CD4-positive, alpha-beta T cell treated with Interleukin-6 at 100 ng/mL for 8 hours (primary cell): ENCODE data around the gene TLDC2.

Experiments
- DNase-seq: peaks from one replicate; pipeline ENCODE4 v3.0.0-alpha.2; 2020; ENCODE audit warnings: mixed read lengths, low spot score

Gene TLDC2

DNA sequence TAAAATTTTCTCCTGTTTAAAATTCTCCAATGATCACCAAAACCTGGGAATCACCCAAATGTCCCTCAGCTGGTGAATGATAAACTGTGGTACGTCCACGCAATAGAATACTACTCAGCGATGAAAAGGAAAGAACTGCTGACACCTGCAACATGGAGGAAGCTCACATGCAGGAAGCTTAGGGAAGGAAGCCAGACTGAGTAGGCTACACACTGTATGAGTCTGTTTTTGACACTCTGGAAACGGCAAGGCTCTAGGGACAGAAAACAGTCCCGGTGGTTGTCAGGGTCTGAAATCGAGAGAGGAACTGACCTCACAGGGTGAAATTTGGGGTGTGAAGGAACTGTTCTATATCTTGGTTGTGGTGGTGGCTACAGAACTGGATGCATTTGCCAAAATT is 25.2 kb upstream of the TLDC2 start:
- no peak for DNase-seq

DNA sequence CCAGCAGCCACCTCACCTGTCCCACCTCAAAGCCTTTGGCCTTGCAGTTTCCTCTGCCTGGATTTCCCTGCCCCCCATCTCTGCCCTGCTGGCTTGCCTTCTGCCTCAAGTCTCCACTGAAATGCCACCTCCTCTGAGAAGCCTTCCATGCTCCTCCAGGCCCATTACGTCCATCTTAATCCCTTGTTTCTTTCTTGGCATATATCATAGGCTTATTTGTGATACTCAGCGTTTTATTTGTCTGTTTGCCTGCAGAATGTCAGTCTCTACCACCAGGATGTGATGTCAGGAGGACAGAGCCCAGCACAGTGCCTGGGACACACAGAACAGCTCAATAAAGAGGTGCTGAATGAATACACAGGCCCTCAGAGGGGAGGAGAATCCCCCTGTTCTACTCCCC is 24.4 kb upstream of the TLDC2 start:
- no peak for DNase-seq

DNA sequence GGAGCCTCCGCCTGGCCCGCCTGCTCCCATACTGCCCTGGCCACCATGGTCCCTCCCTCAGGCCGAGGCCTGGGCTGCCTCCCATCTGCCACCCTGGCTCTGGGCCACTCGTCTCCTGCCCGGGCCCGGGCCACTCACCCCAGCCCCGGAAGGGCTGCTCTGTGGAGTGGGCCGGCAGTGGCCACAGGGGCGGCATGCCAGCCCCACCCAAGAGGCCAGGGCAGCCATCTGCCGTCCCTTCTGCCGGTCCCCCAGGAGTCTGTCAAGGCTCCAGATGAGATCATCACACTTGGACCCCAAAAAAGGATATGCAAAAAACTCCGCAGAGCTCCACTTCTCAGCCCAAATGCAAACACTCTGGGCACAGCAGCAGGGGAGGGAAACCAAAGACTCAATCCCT is 23.8 kb upstream of the TLDC2 start:
- no peak for DNase-seq

DNA sequence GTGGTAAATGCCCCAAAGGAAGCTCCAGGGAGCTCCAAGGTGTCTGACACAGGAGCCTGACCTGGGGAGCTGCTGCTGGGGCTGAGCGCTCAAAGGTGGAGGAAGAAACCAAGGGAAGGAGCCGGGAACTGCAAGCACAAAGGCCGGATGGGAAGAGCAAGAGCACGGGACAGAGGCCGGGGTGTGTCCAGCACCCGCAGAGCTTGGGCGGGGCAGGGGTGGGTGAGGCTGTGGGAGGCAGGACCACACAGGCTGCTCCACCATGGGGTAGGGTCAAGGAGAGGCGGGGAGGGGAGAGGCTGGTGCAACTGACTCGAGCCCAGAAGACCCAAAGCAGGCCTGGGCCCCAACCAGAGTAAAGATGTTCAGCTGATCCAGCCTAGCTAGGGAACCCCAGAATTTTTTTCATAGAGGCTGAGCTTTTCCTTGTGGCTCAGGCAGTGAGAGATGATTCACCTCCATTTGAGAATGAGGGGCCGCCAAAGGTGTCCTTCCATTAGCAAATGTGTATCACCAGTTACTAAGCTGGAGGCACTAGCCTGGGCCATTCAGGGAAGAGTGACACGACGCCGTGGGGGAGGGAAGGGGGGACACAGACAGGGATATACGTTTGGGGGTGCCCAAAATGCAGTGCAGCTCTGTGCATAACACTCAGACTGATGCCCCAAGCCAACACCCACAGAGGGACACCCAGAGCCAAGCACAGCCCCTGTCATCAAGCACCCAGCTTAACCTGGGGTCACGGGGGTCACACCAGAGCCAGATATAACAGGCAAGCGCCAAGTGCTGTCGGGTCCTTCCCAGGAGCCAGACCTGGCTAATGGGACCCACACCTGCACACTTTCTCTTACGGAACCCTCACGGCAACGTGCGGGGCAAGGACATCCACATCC is 21.3 kb upstream of the TLDC2 start:
- DNase-seq, result no peak

DNA sequence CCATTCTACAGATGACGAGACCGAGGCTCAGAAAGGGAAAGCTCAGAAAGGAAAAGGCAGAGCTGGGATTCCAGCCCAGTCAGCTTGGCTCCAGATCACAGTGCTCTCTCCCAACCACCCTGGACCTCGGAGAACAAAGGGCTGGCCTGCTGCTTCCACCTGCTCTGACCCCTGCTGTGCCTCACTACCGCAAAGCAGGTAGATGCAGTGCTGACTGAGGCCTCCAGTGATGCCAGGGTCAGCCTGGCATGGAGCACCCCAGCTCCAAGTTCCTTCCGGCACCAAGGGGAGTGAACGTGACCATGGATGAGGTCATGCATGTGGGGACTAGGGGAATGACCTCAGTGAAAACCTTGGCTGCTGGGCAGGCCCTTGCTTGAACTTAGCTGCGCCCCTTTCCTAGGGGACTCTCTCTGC is 20.7 kb upstream of the TLDC2 start:
- no peak for DNase-seq

DNA sequence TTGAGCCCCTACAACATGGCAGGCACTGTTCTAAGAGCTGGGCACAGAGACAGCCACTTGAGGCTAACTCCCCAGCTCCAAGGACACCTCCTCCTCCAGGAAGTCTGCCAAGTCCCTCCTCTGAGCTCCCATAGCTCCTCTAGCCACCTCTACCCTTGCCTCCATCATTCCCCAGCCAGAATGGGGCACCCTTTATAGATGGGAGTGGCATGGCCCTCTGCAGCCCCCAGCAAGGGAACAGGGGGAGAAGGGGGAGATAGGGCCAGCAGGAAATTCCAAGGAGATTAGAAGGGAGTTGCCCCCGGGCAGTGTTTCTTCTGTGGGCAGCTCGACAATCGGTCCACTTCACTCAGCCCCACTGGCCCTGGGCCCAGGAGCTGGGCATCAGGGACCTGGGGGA is 19.7 kb upstream of the TLDC2 start:
- DNase-seq, result no peak

DNA sequence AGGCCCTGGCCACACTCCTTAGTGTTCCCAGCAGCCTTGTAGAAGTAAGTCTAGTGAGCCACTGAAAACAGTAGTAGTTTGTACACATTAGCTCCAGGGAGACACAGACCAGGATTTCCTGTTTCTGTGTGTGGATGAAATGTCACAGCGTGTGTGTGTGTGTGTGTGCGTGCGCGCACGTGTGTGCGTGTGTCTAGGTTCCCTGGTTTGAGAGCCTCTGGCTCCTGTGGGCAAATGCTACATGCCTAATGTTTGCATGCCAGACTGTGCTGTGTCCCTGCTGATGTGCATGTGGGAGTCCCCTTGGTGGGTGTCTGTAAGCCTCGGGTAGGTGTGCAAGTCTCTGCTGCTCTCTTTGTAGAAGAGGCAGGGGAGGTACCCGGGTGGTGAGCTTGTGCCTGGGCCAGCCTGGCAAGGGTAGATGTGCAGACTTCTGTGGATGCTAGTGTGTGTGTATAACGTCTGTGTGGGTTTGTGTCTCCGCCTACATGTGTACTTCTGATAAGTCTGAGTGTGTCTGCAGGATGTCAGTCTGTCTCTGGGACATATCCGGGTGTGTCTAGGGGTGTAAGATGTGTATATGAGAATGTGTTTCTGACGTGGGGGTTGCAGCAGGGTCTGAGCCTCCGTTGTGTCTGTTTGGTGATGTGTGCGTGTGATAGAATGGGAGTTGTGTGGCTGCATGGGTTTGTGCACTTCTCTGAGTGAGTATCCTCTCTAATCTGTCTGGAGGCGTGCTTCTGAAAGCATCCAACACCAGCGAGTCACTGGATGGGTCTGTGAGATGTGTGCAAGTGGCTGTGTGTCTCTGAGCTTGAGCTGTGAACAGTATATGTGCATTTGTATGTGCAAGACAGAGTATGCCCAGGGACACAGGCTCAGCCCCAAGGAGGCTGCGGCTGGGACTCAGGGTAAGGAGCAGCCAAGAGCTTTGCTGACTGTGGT is 19.0 kb upstream of the TLDC2 start:
- DNase-seq, result peak; percentile 49

DNA sequence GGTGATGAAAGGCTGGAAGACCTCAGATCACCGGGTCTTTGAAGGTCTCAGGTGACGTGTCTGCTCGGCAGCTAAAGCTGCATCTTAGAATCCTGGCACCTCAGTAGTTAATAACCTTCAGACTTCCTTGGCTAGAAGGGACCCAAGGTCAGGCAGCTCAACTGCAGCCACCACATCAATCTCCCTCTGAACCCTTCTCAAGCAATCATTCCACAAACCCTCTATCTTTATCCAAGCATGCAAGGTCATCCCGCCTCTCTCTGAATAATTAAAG is 16.7 kb upstream of the TLDC2 start:
- DNase-seq, result no peak

DNA sequence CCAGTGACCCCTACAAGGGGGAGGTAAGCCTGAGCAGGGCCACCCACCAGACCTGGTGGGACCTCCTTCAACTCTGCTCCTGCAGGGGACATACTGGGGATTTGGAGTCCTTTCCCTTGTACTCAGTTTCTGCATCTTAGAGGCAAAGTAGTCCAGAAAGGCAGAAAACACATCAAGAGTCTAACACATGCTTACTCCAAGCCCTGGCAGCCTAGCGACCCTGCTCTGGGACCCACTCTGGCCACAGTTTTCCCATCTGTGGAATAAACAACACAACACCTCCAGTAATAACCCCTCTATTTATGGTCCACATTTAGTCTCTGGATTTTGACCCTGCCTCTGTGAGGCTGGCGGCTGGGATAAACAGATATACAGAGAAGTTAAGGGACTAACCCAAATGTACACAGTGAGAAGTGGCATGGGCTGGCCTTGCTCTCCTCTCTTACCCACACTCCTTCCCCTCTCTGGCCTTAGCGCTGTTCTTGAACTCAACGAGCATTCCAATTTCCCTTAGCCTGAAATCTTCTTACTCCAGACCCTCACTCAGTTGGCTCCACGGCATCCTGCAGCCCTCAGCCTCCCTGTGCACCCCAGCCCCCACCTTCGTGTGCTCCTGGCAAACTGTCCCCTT is 16.1 kb upstream of the TLDC2 start:
- DNase-seq, result no peak

DNA sequence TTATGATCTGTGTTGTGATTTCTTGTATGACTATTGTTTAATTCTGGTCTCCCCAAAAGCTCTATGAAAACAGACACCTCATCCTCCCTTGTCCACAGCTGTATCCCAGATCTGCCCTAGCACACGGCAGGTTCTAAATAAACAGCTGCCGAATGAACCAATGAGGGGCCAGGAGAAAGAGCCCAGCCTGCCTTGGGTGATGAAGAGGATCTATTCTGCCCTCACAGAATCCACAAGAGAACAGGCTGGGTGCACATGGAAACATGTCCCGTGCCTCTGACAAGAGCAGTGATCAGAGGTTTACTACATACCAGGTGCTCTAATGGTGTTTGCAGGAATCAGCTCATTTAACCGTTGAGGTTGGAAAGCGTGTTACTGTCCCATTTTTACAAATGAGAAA is 15.6 kb upstream of the TLDC2 start:
- DNase-seq, result no peak

DNA sequence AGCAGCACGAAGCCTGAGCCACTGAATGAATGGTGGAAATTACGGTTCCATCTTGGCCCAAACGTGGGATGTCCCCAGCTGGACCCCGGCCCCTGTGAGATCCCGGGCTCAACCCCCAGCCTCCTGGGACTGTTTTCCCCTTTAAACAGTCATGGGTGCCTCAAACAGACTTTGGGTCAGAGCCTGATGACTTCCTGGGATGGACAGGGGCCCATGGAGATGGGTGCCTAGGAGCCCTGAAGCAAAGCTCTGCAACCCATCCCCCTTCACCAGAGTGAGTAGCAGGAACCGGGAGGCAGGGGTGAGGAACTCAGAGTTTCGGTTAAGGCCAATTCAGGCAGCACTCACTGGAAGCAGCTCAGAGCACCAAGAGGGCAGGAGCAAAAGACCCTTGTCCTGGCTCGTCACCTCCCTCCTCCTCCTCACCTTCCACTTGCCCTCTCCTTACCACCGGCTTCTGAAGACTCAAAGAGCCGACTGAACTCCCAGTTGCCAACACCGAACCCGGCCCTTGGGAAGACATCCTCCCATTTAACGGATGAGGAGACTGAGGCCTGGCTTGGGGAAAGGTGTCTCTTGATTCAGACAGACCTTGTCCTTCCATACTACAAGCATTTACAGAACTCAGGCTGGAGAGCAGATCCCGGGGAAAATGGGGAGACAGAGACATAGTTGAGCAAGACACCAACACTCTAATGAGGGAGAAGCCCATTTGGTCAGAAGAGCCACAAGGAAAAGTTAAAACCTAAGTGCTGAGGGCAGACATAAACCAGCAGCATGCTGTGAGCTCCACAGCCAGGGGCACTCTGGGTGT is 14.9 kb upstream of the TLDC2 start:
- DNase-seq, result no peak

DNA sequence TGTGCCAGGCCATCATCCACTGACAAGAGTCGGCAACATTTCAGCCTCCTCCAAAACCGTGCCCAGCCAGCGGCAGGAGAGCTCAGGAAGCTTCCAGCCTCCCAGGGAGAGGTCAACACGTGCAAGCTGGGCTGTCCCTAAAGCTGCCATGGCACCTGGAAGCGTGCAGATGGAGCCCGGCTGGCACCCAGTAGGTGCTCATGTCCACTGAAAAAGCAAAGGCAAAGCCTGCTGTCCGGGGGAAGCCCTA is 14.4 kb upstream of the TLDC2 start:
- DNase-seq, result no peak

DNA sequence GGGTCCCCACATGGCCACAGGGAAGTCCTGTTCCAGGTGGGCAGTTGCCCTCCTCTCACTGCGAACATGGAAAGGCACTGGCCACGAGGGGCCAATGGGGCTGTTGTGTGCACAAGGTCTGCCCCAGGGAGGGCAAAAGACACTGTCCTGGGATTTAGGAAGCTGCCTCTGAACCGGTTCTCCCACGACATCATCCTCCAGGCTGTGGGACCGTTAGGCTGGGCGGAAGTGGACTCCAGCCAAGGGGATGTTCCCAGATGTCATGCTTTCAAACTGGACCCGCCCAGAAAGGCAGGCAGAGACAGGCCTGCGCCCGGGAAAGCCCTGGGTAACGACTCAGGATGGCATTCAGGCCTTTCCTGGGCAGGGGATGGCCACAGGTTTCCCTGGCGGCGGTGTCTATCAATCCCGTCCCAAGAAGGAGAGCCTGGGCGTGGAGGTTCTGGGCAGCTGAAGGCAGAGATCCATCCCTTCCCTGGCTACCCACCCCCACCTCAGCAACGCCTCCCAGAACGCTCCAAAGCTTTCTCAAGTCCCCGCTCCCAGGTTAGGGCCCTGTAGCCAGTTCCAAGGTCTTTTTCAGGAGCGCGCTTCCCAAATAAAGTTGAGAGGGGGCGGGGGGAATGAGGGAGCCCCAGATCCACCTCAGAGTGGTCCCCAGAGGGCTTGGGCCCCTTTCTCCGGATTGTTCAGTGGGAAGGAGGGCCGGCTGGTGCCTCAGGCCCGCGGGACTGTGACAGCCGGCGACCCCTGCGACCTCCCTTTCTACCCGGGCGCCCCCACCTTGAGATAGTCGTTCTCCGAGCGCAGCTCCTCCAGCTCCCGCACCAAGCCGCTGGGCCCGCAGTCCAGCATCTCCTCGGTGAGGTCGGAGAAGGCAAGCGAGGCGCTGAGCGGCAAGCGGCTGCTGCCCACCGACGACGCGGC is 13.8 kb upstream of the TLDC2 start:
- DNase-seq, result no peak

DNA sequence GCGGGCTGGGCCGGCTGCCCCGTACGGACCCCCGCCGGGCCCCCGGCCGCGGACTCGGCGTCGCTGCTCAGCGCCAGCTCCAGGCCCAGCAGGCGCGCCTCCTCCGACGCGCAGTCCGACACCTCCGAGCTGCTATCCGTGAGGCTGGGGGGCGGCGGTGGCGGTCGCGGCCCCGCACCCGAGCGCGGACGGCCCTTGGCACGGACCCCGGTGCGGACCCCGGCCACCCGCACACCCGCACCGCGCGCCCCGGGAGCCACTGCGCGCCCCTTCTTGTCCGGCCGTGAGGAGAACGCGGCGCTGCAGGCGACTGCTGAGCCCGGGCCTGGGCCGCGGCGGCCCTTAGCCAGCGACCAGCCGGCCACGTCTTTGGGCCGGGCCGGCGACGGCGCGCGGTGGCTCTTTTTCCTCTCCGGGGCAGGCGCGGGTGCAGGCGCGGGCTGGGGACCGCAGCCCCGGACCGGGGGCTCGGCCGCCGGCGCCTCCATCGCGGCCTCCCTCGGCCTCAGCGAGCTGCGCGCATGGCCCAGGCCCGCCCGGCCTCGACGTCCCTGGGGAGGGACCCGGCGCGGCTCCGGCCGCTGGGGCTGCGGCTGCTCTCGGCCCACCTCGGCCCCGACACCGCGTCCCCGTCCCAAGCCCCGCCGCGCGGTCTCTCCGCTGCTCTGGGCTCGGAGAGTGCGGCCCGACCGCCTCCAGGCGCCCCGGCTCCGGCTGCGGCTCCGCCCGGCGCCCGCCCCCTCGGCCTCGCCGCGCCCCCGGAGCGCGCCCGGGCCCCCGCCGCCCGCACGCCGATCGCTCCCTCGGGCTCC is 12.9 kb upstream of the TLDC2 start:
- DNase-seq, result no peak

DNA sequence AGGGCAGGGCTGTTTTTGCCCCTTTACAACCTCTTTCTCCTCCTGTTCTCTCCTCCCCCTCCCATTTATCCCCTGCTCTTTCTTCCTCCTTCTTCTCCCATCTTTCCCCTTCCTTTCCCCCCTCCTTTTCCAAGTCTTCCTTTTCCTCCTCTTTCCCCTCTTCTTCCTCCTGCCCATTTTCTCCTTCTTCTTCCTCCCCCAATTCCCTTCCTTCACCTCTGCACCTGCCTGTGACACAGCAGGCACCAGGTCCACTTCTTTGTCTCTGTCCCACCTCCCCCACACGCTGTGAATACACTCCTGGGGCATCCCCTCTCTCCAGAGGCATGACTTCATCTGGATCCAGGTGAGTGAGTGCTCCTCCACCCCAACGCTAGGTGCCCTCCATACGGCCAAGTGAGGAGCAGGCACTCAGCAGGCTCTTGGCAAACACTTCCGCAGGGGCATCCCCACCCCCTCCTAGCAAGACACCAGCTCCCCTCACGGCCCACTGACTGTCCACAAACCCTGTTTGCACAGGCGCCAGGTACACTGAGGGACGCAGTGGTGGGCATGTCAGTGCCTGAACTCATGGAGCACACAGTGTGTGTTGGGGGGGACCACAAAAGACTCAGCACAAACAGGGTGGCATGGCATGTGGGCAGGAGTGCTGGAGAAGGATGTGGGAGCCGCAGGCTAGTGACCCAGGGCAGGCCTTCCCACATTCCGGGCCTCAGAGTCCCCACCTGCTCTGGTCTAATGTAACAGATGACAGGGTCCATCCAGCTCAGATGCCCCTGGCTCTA is 10.7 kb upstream of the TLDC2 start:
- DNase-seq, result no peak

DNA sequence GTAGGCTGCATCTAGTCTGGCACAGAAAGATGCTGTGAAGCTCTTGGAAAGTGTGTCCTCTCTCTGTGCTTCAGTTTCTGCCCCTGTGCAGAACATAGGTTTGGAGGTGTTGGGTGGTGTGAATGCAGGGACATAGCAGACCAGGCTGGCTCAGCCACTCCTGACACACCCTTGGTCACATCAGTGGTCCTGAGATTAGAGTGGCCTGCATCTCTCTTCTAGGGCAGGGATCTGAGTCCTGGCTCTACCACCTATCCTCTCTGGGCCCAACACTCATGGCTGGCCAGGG is 10.1 kb upstream of the TLDC2 start:
- no peak for DNase-seq

DNA sequence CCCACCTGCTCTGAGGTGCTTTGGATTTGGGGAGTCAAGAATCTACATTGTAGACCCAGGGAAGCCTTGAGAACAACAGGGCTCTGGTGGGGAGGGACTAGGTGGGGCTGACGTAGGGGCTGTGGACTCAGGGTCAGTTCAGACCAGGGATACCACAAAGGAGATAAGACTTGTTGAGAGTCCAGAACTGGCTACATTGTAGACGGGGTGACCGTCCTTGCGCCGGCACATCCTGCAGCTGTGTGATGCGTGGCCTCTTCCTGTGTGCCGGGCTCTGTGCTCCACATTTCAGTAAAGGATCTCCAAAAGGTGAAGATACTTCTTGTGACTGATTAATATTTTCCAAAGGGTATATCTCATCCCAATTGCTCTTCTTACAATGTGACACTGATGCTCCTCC is 9.8 kb upstream of the TLDC2 start:
- DNase-seq, result no peak

DNA sequence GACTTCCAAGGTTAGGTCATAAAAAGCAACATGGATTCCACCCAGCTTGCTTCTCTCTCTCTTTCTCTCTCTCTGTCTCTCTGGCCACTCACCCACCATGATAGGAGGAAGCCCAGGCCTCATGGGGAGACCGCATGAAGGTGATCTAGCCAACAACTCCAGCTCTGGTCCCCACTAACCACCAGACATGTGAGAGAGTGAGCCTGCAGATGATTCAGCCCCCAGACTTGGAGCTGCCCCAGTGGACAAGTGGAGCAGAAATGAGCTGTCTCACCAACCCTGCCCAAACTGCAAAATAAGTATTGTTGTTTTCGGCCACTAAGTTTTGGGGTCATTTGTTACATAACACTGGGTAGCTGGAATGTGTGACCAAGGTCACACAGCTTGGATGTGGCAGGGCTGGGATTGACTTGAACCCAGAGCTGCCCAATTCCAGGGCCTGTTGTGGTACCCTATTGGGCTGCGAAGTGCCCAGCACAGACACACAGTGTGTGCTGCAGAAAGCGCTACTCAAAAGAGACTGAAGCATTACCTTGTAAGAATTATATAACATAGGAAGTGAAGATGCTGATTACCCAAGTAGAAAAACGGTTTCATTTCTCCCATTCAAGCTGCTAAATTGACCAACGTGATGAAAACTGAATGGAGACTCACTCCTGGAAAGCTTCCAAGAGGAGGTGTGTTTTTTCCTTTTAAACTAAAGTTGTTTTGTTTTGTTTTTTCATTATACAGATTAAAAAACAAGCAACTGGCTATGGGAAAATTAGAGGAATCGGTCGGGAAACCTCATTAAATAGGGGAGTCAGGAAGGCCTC is 9.1 kb upstream of the TLDC2 start:
- no peak for DNase-seq
